Astrocyte of the spinal cord (primary cell): ENCODE measurements around the gene ZDHHC13.

Experiments used
- DNase-seq: peaks from one replicate; pipeline ENCODE4 v3.0.0; 2011; ENCODE audit warnings: low read depth, low spot score
- H3K4me3 ChIP-seq: 2 replicates; pipeline ENCODE4 v1.5.1; 2011; ENCODE audit warnings: low read depth, mild to moderate bottlenecking, low read length, moderate library complexity
- CTCF ChIP-seq: IDR thresholded peaks from 2 replicates; pipeline ENCODE4 v1.5.1; 2012; ENCODE audit warnings: low read depth, mild to moderate bottlenecking, low read length, inconsistent platforms
- in situ Hi-C: cut with HindIII; loops from 2 replicates; pipeline ENCODE4 v1.10.0; 2017; ENCODE audit warnings: low sequenced_read_pairs

The ZDHHC13 gene

GRCh38 chr11:19076744-19077589 is 40.0 kb upstream of the ZDHHC13 start:
- H3K4me3 ChIP-seq: no peak overlapping the region
- peak; percentile 98 for TF ChIP-seq CTCF
- in situ Hi-C loops: no loop called here
- peak; percentile 53 for DNase-seq

- in situ Hi-C loops: no loop called here
- no peak overlapping the region for H3K4me3 ChIP-seq
- DNase-seq: no peak
- no peak for TF ChIP-seq CTCF
Observed at GRCh38 chr11:19077965-19078364, 39.0 kb upstream of the ZDHHC13 start.

- in situ Hi-C loops: no loop called here
- DNase-seq: peak; percentile 84
- TF ChIP-seq CTCF: no peak
- H3K4me3 ChIP-seq: no peak overlapping the region
Observed at GRCh38 chr11:19079643-19080440, 37.1 kb upstream of the ZDHHC13 start.

- in situ Hi-C loops: no loop called here
- no peak overlapping the region for H3K4me3 ChIP-seq
- TF ChIP-seq CTCF: no peak
- DNase-seq: peak; percentile 92
Observed at GRCh38 chr11:19080579-19080993, 36.4 kb upstream of the ZDHHC13 start.

- H3K4me3 ChIP-seq: no peak overlapping the region
- DNase-seq: no peak
- no peak for TF ChIP-seq CTCF
- in situ Hi-C loops: no loop called here
Observed at GRCh38 chr11:19083166-19083565, 33.8 kb upstream of the ZDHHC13 start.

GRCh38 chr11:19084661-19085315 is 32.2 kb upstream of the ZDHHC13 start:
- no peak for TF ChIP-seq CTCF
- DNase-seq: no peak
- in situ Hi-C loops: no loop called here
- no peak overlapping the region for H3K4me3 ChIP-seq
